Amniotic epithelial cell (primary cell): ENCODE results near the gene ITGA11.

ENCODE experiments used
- DNase-seq: peaks from one replicate; pipeline ENCODE4 v3.0.0-alpha.2; 2010; ENCODE audit warnings: low read depth

Gene ITGA11

GRCh38 chr15:68431792-68432401 lies at the start of gene ITGA11:
Gene ITGA11, minus strand, starts transcription at chr15:68432163. Its CDS starts 97 bp downstream, at chr15:68432066.
- peak; percentile 45 for DNase-seq

GRCh38 chr15:68481321-68481720 lies 49.4 kb upstream of the ITGA11 start:
- no peak for DNase-seq

GRCh38 chr15:68480296-68480695 lies 48.3 kb upstream of the ITGA11 start:
- no peak for DNase-seq

GRCh38 chr15:68479870-68480269 lies 47.9 kb upstream of the ITGA11 start:
- DNase-seq: peak; percentile 88

- DNase-seq: peak; percentile 97
Observed at GRCh38 chr15:68479406-68479805, 47.4 kb upstream of the ITGA11 start.

- no peak for DNase-seq
Observed at GRCh38 chr15:68478853-68479252, 46.9 kb upstream of the ITGA11 start.

GRCh38 chr15:68475449-68475848 lies 43.5 kb upstream of the ITGA11 start:
- DNase-seq: no peak

- DNase-seq: peak; percentile 77
Observed at GRCh38 chr15:68471541-68471940, 39.6 kb upstream of the ITGA11 start.

GRCh38 chr15:68470976-68471375 lies 39.0 kb upstream of the ITGA11 start:
- DNase-seq: no peak

- DNase-seq: no peak
Observed at GRCh38 chr15:68470049-68470742, 38.2 kb upstream of the ITGA11 start.

- DNase-seq: peak; percentile 25
Observed at GRCh38 chr15:68469162-68470048, 37.4 kb upstream of the ITGA11 start.

GRCh38 chr15:68466876-68467275 lies 34.9 kb upstream of the ITGA11 start:
- DNase-seq: no peak

- DNase-seq: peak; percentile 80
Observed at GRCh38 chr15:68465861-68466560, 34.0 kb upstream of the ITGA11 start.

- DNase-seq: peak; percentile 84
Observed at GRCh38 chr15:68464448-68465090, 32.6 kb upstream of the ITGA11 start.

- DNase-seq: peak; percentile 74
Observed at GRCh38 chr15:68463996-68464395, 32.0 kb upstream of the ITGA11 start.

GRCh38 chr15:68463444-68463843 lies 31.5 kb upstream of the ITGA11 start:
- DNase-seq: no peak

- no peak for DNase-seq
Observed at GRCh38 chr15:68460166-68460565, 28.2 kb upstream of the ITGA11 start.

- DNase-seq: no peak
Observed at GRCh38 chr15:68450192-68450591, 18.2 kb upstream of the ITGA11 start.

GRCh38 chr15:68449389-68449788 lies 17.4 kb upstream of the ITGA11 start:
- no peak for DNase-seq

- DNase-seq: no peak
Observed at GRCh38 chr15:68447976-68448755, 16.2 kb upstream of the ITGA11 start.

- DNase-seq: no peak
Observed at GRCh38 chr15:68447209-68447608, 15.2 kb upstream of the ITGA11 start.
